Measurements from ENCODE around the gene KCNQ1.

KCNQ1 gene

GRCh38 chr11:2406451-2406850, 38.4 kb upstream of the KCNQ1 start:
- Mint-ChIP-seq H3K4me3 (no peak overlapping the region), H3K36me3 (peaks cover 38% of the 10 kb centered on the region), H3K4me1 (peaks cover 21% of the 10 kb centered on the region), H3K9me3 (no peaks in the 10 kb centered on the region), H3K27ac (peak overlapping the region; percentile 61)
- no peak for DNase-seq (ENCODE audit: low spot score in 2 of 2)
- ATAC-seq = no peak

- H3K27ac Mint-ChIP-seq = peak overlapping the region; percentile 61
- H3K9me3 Mint-ChIP-seq = no peaks in the 10 kb centered on the region
- no peak for ATAC-seq
- peaks cover 33% of the 10 kb centered on the region for H3K36me3 Mint-ChIP-seq
- no peak for DNase-seq (ENCODE audit: low spot score in 2 of 2)
- no peak overlapping the region for H3K4me3 Mint-ChIP-seq
- H3K4me1 Mint-ChIP-seq = peaks cover 16% of the 10 kb centered on the region
These were observed 37.9 kb upstream of the KCNQ1 start for GRCh38 chr11:2406878-2407410.

GRCh38 chr11:2408671-2409070, 36.1 kb upstream of the KCNQ1 start:
- ATAC-seq (no peak), DNase-seq (ENCODE audit: low spot score in 2 of 2) (no peak)
- H3K4me1 Mint-ChIP-seq = peaks cover 5% of the 10 kb centered on the region
- H3K4me3 Mint-ChIP-seq = no peak overlapping the region
- peak overlapping the region; percentile 50 for H3K27ac Mint-ChIP-seq
- H3K36me3 Mint-ChIP-seq = peaks cover 15% of the 10 kb centered on the region
- H3K9me3 Mint-ChIP-seq = no peaks in the 10 kb centered on the region

GRCh38 chr11:2409126-2409525, 35.7 kb upstream of the KCNQ1 start:
- peaks cover 11% of the 10 kb centered on the region for H3K36me3 Mint-ChIP-seq
- peaks cover under 1% of the 10 kb centered on the region for H3K4me1 Mint-ChIP-seq
- no peak overlapping the region for H3K4me3 Mint-ChIP-seq
- ATAC-seq = no peak
- DNase-seq (ENCODE audit: low spot score in 2 of 2) = no peak
- H3K9me3 Mint-ChIP-seq = no peaks in the 10 kb centered on the region
- H3K27ac Mint-ChIP-seq = peak overlapping the region; percentile 50

GRCh38 chr11:2409611-2410468, 35.0 kb upstream of the KCNQ1 start:
- Mint-ChIP-seq H3K4me3 (no peak overlapping the region), H3K27ac (no peak overlapping the region), H3K36me3 (peaks cover 5% of the 10 kb centered on the region), H3K9me3 (no peaks in the 10 kb centered on the region), H3K4me1 (no peaks in the 10 kb centered on the region)
- no peak for ATAC-seq
- DNase-seq (ENCODE audit: low spot score in 2 of 2) = no peak

- no peak for DNase-seq (ENCODE audit: low spot score in 2 of 2)
- Mint-ChIP-seq H3K4me1 (no peaks in the 10 kb centered on the region), H3K36me3 (peaks cover 5% of the 10 kb centered on the region), H3K9me3 (no peaks in the 10 kb centered on the region), H3K4me3 (no peak overlapping the region), H3K27ac (no peak overlapping the region)
- no peak for ATAC-seq
These were observed 34.2 kb upstream of the KCNQ1 start for GRCh38 chr11:2410616-2411015.

GRCh38 chr11:2411446-2412305, 33.1 kb upstream of the KCNQ1 start:
- Mint-ChIP-seq H3K9me3 (no peaks in the 10 kb centered on the region), H3K4me3 (no peak overlapping the region), H3K4me1 (no peaks in the 10 kb centered on the region), H3K27ac (no peak overlapping the region), H3K36me3 (peaks cover 5% of the 10 kb centered on the region)
- DNase-seq (ENCODE audit: low spot score in 2 of 2) (no peak), ATAC-seq (no peak)

- ATAC-seq (no peak), DNase-seq (ENCODE audit: low spot score in 2 of 2) (no peak)
- Mint-ChIP-seq H3K9me3 (no peaks in the 10 kb centered on the region), H3K27ac (no peak overlapping the region), H3K4me3 (no peak overlapping the region), H3K4me1 (no peaks in the 10 kb centered on the region), H3K36me3 (peaks cover 3% of the 10 kb centered on the region)
These were observed 32.5 kb upstream of the KCNQ1 start for GRCh38 chr11:2412323-2412722.

- no peak overlapping the region for H3K4me3 Mint-ChIP-seq
These were observed 30.8 kb upstream of the KCNQ1 start for GRCh38 chr11:2413742-2414579.

GRCh38 chr11:2414616-2415015, 30.2 kb upstream of the KCNQ1 start:
- no peaks in the 10 kb centered on the region for H3K36me3 Mint-ChIP-seq
- H3K4me1 Mint-ChIP-seq = no peaks in the 10 kb centered on the region
- H3K4me3 Mint-ChIP-seq = no peak overlapping the region
- ATAC-seq = no peak
- H3K27ac Mint-ChIP-seq = no peak overlapping the region
- DNase-seq (ENCODE audit: low spot score in 2 of 2) = no peak
- H3K9me3 Mint-ChIP-seq = no peaks in the 10 kb centered on the region

More at GRCh38 chr11:2413742-2414579, 30.8 kb upstream of the KCNQ1 start:
- H3K27ac Mint-ChIP-seq = no peak overlapping the region
- ATAC-seq (no peak), DNase-seq (ENCODE audit: low spot score in 2 of 2) (no peak)
- no peaks in the 10 kb centered on the region for H3K9me3 Mint-ChIP-seq
- H3K36me3 Mint-ChIP-seq = no peaks in the 10 kb centered on the region
- no peaks in the 10 kb centered on the region for H3K4me1 Mint-ChIP-seq

GRCh38 chr11:2415171-2415570, 29.6 kb upstream of the KCNQ1 start:
- DNase-seq (ENCODE audit: low spot score in 2 of 2) (no peak), ATAC-seq (no peak)
- Mint-ChIP-seq H3K36me3 (no peaks in the 10 kb centered on the region), H3K9me3 (no peaks in the 10 kb centered on the region), H3K27ac (no peak overlapping the region), H3K4me3 (no peak overlapping the region), H3K4me1 (no peaks in the 10 kb centered on the region)

GRCh38 chr11:2415601-2416380, 29.0 kb upstream of the KCNQ1 start:
- ATAC-seq = no peak
- Mint-ChIP-seq H3K27ac (no peak overlapping the region), H3K4me1 (no peaks in the 10 kb centered on the region), H3K4me3 (no peak overlapping the region), H3K9me3 (no peaks in the 10 kb centered on the region), H3K36me3 (no peaks in the 10 kb centered on the region)
- no peak for DNase-seq (ENCODE audit: low spot score in 2 of 2)

- H3K9me3 Mint-ChIP-seq = no peaks in the 10 kb centered on the region
- no peaks in the 10 kb centered on the region for H3K36me3 Mint-ChIP-seq
- no peaks in the 10 kb centered on the region for H3K4me1 Mint-ChIP-seq
- H3K27ac Mint-ChIP-seq = no peak overlapping the region
- ATAC-seq (no peak), DNase-seq (ENCODE audit: low spot score in 2 of 2) (no peak)
- no peak overlapping the region for H3K4me3 Mint-ChIP-seq
These were observed 28.0 kb upstream of the KCNQ1 start for GRCh38 chr11:2416765-2417164.
